Measurements from ENCODE around the gene SMTNL1.

SMTNL1 gene

DNA sequence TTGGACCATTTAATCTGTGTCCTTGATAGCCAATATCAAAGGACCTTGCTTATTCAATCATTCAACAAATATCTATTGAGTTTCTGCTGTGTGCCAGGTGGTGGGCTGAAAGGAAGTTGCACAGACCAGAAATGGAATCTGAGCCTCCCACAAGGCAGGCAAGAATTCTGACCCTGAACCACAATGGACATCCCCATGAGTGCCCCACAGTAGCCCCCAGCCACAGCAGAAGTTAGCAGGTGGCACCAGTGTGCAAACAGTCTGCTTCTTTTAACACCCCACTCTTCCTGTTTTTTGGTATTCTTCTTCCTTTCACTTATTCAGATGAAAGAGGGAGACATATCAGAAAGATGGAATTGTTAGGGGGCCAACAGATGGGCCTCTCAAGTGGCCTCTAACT, 47.9 kb downstream of the SMTNL1 start:
- DNase-seq (ENCODE audit: insufficient read length, low spot score) (no peak), FAIRE-seq (no peak)

- DNase-seq (ENCODE audit: insufficient read length, low spot score), result no peak
- FAIRE-seq, result no peak
Measured at GRCh38 chr11:57586711-57587245, 49.4 kb downstream of the SMTNL1 start.

DNA sequence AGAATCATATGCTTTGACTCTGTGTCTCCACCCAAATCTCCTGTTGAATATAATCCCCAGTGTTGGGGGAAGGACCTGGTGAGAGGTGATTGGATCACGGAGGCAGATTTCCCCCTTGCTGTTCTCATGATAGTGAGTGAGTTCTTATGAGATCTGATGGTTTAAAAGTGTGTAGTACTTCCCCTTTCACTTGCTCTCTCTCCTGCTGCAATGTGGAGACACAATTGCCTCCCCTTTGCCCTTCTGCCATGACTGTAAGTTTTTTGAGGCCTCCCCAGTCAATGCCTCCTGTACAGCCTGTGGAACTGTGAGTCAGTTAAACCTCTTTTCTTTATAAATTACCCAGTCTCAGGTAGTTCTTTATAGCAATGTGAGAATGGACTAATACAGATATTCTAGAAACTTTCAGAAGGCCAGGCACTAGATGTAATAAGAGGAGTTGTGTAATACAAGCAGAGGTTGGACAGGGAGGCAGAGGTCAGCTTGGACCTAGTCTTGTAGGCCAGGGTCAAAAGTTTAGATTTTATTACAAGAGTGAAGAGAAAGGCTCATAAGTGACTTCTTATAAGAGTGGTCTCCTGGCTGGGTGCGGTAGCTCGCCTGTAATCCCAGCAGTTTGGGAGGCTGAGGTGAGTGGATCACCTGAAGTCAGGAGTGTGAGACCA, 50.8 kb downstream of the SMTNL1 start:
- FAIRE-seq, result no peak
- DNase-seq (ENCODE audit: insufficient read length, low spot score), result no peak

DNA sequence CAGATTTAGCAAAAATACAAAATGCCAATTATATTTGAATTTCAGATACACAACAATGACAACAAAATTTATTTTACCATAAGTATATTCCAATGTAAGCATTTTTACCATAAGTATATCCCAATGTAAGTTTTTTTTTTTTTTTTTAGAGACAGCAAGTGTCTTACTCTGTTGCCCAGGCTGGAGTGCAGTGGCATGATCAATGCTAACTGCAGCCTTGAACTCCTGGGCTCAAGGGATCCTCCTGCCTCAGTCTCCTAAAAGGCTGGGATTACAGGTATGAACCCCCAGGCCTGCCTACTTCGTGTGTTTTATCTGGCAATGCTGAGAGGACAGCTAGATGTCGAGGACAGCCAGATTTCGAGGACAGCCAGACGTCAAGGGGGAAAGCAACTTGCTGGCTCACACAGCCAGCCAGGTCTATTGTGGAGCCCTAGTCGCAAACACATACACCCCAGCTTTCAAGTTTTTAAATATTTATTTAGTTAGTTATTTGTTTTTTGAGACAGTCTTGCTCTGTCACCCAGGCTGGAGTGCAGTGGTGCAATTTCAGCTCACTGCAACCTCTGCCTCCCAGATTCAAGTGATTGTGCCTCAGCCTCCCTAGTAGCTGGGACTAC, 59.0 kb downstream of the SMTNL1 start:
- FAIRE-seq (no peak), DNase-seq (ENCODE audit: insufficient read length, low spot score) (no peak)

- FAIRE-seq, result no peak
- no peak for DNase-seq (ENCODE audit: insufficient read length, low spot score)
Measured at GRCh38 chr11:57597461-57597915, 60.1 kb downstream of the SMTNL1 start, which contains the start of gene SERPING1. TSS of gene SERPING1 (plus strand) at chr11:57597685. CDS start at chr11:57598271, 586 bp downstream.

- DNase-seq (ENCODE audit: insufficient read length, low spot score) (no peak), FAIRE-seq (no peak)
Measured at GRCh38 chr11:57597916-57598830, 60.8 kb downstream of the SMTNL1 start.

DNA sequence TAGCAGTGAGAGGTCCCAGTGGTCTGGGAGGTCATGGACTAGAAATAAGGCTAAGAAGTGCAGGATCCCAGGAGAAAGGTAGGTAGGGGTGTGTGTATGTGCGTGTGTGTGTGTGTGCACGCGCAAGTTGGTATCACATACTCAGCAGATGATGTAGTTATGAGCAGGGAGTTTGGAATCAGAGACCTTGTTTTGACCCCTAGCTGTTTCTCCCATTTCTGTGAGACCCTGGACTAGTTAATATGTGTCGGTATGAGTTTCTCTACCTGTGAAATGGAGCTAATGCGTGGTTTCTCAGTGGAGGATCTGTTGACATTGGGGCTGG, 61.4 kb downstream of the SMTNL1 start:
- FAIRE-seq, result no peak
- DNase-seq (ENCODE audit: insufficient read length, low spot score), result no peak

DNA sequence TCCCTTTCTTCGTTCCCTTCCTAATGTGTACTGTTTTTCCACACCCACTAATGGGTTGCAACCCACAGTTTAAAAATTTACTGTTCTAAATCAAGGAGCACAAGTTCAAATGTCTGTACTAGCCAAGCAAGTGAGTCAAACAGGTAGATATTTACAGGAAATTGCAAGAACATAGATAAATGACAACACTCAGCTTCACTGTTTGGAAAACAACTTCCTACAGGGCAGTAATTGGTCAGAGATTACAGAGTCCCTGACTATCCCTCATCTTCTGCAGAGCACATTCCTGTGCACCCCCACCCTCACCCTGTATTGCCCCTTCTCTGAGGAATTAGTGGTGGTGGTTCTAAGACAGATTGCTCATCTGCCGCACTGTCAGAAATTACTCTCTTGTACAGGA, 62.0 kb downstream of the SMTNL1 start:
- FAIRE-seq (no peak), DNase-seq (ENCODE audit: insufficient read length, low spot score) (no peak)
